ENCODE measurements around the gene CCT2.

- TF ChIP-seq CTCF (conservative IDR thresholded peaks at IDR 0.05) (no peak), ZFX (IDR thresholded peaks at IDR 0.05) (no peak)
Observed at GRCh38 chr12:69546693-69547438, 38.4 kb upstream of the CCT2 start.
